ENCODE data around the gene ADGRV1.

ADGRV1 gene

GRCh38 chr5:91206734-91207133 is 648.1 kb downstream of the ADGRV1 start:
- TF ChIP-seq EZH2phosphoT487 (IDR thresholded peaks at IDR 0.05; ENCODE audit: borderline replicate concordance) (no peak), CTCF (conservative IDR thresholded peaks at IDR 0.05; ENCODE audit: low read length) (no peak)
- Histone ChIP-seq H2AFZ (ENCODE audit: low read length) (no peak overlapping the region), H3K79me2 (ENCODE audit: insufficient read depth, low read length) (no peaks in the 10 kb centered on the region), H4K20me1 (ENCODE audit: insufficient read depth, low read length, poor library complexity, severe bottlenecking) (no peaks in the 10 kb centered on the region), H3K4me1 (ENCODE audit: insufficient read depth, low read length, poor library complexity, severe bottlenecking) (no peaks in the 10 kb centered on the region), H3K9me2 (replicated peaks; ENCODE audit: low read depth, low read length) (no peaks in the 10 kb centered on the region), H3K9me3 (ENCODE audit: insufficient read depth, low read depth, low read length) (no peaks in the 10 kb centered on the region), H3K36me3 (ENCODE audit: insufficient read depth, low read length) (no peaks in the 10 kb centered on the region), H3K4me2 (ENCODE audit: low read depth, low read length, poor library complexity, severe bottlenecking) (no peak overlapping the region), H3K4me3 (ENCODE audit: low read length, poor library complexity, severe bottlenecking) (no peak overlapping the region), H3F3A (ENCODE audit: low read depth) (no peaks in the 10 kb centered on the region), H3K9ac (ENCODE audit: low read depth, low read length, poor library complexity, severe bottlenecking) (no peak overlapping the region), H3K27me3 (ENCODE audit: insufficient read depth, low read length, poor library complexity, severe bottlenecking) (no peaks in the 10 kb centered on the region)

- H4K20me1 ChIP-seq (ENCODE audit: insufficient read depth, low read length, poor library complexity, severe bottlenecking) = no peaks in the 10 kb centered on the region
- no peak overlapping the region for H2AFZ ChIP-seq (ENCODE audit: low read length)
- TF ChIP-seq CTCF (conservative IDR thresholded peaks at IDR 0.05; ENCODE audit: low read length) (no peak), EZH2phosphoT487 (IDR thresholded peaks at IDR 0.05; ENCODE audit: borderline replicate concordance) (no peak)
- H3K4me1 ChIP-seq (ENCODE audit: insufficient read depth, low read length, poor library complexity, severe bottlenecking) = no peaks in the 10 kb centered on the region
- no peaks in the 10 kb centered on the region for H3K79me2 ChIP-seq (ENCODE audit: insufficient read depth, low read length)
- H3K4me3 ChIP-seq (ENCODE audit: low read length, poor library complexity, severe bottlenecking) = no peak overlapping the region
- H3F3A ChIP-seq (ENCODE audit: low read depth) = no peaks in the 10 kb centered on the region
- H3K36me3 ChIP-seq (ENCODE audit: insufficient read depth, low read length) = no peaks in the 10 kb centered on the region
- no peaks in the 10 kb centered on the region for H3K9me3 ChIP-seq (ENCODE audit: insufficient read depth, low read depth, low read length)
- no peaks in the 10 kb centered on the region for H3K27me3 ChIP-seq (ENCODE audit: insufficient read depth, low read length, poor library complexity, severe bottlenecking)
- no peaks in the 10 kb centered on the region for H3K9me2 ChIP-seq (replicated peaks; ENCODE audit: low read depth, low read length)
- no peak overlapping the region for H3K4me2 ChIP-seq (ENCODE audit: low read depth, low read length, poor library complexity, severe bottlenecking)
- H3K9ac ChIP-seq (ENCODE audit: low read depth, low read length, poor library complexity, severe bottlenecking) = no peak overlapping the region
These were observed 648.7 kb downstream of the ADGRV1 start for GRCh38 chr5:91207248-91207647.

GRCh38 chr5:91211997-91212713 is 653.6 kb downstream of the ADGRV1 start:
- no peaks in the 10 kb centered on the region for H3K36me3 ChIP-seq (ENCODE audit: insufficient read depth, low read length)
- no peaks in the 10 kb centered on the region for H3K9me3 ChIP-seq (ENCODE audit: insufficient read depth, low read depth, low read length)
- no peaks in the 10 kb centered on the region for H3K4me1 ChIP-seq (ENCODE audit: insufficient read depth, low read length, poor library complexity, severe bottlenecking)
- H3K9ac ChIP-seq (ENCODE audit: low read depth, low read length, poor library complexity, severe bottlenecking) = no peak overlapping the region
- H3K79me2 ChIP-seq (ENCODE audit: insufficient read depth, low read length) = no peaks in the 10 kb centered on the region
- no peak overlapping the region for H2AFZ ChIP-seq (ENCODE audit: low read length)
- no peaks in the 10 kb centered on the region for H4K20me1 ChIP-seq (ENCODE audit: insufficient read depth, low read length, poor library complexity, severe bottlenecking)
- H3K4me2 ChIP-seq (ENCODE audit: low read depth, low read length, poor library complexity, severe bottlenecking) = no peak overlapping the region
- no peak overlapping the region for H3K4me3 ChIP-seq (ENCODE audit: low read length, poor library complexity, severe bottlenecking)
- H3K27me3 ChIP-seq (ENCODE audit: insufficient read depth, low read length, poor library complexity, severe bottlenecking) = no peaks in the 10 kb centered on the region
- TF ChIP-seq EZH2phosphoT487 (IDR thresholded peaks at IDR 0.05; ENCODE audit: borderline replicate concordance) (no peak), CTCF (conservative IDR thresholded peaks at IDR 0.05; ENCODE audit: low read length) (no peak)
- H3F3A ChIP-seq (ENCODE audit: low read depth) = no peaks in the 10 kb centered on the region
- H3K9me2 ChIP-seq (replicated peaks; ENCODE audit: low read depth, low read length) = no peaks in the 10 kb centered on the region

Measured in Loucy (cell line).